GM13977 (cell line): ENCODE data around the gene SUMO2.
"Not testable (repeated sequence)": the region's sequence is repeated elsewhere in the genome, so short reads cannot be mapped to it uniquely, and the experiment has no call there.

ENCODE experiments used
- DNase-seq: peaks from one replicate; pipeline ENCODE4 v3.0.0; 2012; ENCODE audit warnings: low spot score
- CTCF ChIP-seq: IDR thresholded peaks from 2 replicates; pipeline ENCODE4 v1.5.1; 2012; ENCODE audit warnings: mild to moderate bottlenecking, control low read depth; ENCODE audit not compliant: insufficient read depth; ENCODE audit errors: extremely low read depth, missing control alignments
- in situ Hi-C: fragments of 300-500 bp; cut with MboI; formaldehyde crosslinking; loops from one replicate; pipeline ENCODE4 v1.12.0; 2022; ENCODE audit warnings: low sequenced_read_pairs, low pct_unique_long_range_greater_than_20kb, mixed read lengths, inconsistent platforms; ENCODE audit not compliant: unreplicated experiment

The SUMO2 gene

GRCh38 chr17:75174996-75175395, 7.8 kb downstream of the SUMO2 start:
- in situ Hi-C loops: loop anchor here (25.0 kb wide), 1 partner anchor 413 kb away; no protein-coding TSS in a partner anchor
- TF ChIP-seq CTCF: no peak
- no peak for DNase-seq

DNA sequence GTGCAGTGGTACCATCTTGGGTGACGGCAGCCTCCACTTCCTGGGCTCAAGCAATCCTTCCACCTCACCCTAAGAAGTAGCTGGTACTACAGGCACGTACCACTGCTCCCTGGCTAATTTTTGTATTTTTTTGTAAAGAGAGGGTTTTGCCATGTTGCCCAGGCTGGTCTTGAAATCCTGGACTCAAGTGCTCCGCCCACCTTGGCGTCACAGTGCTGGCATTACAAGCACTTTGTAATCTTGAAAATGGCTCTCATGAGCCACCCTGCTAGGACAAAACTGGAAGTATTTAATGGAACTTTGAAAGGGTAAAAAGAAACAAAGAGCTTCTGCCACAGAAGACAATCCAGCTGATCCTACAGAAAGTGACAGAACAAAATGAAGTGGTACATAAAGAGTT, 9.2 kb downstream of the SUMO2 start:
- in situ Hi-C loops: no loop called here
- TF ChIP-seq CTCF: no peak
- DNase-seq: no peak

DNA sequence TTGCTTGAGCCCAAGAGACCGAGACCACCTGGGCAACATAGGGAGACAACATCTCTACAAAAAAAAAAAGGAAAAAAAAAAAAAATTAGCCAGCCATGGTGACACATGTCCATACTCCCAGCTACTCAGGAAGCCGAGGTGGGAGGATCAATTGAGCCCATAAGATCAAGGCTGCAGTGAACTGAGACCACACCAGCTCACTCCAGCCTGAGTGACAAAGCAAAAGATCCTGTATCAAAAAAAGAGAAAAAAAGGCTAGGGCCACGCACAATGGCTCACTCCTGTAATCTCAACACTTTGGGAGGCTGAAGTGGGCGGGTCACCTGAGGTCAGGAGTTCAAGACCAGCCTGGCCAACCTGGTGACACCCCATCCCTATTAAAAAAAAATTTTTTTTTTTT, 13.8 kb downstream of the SUMO2 start:
- in situ Hi-C loops: no loop called here
- DNase-seq: no peak
- no peak for TF ChIP-seq CTCF

DNA sequence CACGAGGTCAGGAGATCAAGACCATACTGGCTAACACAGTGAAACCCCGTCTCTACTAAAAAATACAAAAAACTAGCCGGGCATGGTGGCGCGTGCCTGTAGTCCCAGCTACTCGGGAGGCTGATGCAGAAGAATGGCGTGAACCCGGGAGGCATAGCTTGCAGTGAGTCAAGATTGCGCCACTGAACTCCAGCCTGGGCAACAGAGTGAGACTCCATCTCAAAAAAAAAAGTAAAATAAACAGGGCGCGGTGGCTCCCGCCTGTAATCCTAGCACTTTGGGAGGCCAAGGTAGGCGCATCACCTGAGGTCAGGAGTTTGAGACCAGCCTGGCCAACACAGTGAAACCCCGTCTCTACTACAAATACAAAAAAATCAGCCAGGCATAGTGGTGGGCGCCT, 18.2 kb downstream of the SUMO2 start:
- in situ Hi-C loops, DNase-seq: not testable (repeated sequence)

- TF ChIP-seq CTCF: no peak
- in situ Hi-C loops: no loop called here
- DNase-seq: no peak
These were observed 19.7 kb downstream of the SUMO2 start for GRCh38 chr17:75163074-75163473.

DNA sequence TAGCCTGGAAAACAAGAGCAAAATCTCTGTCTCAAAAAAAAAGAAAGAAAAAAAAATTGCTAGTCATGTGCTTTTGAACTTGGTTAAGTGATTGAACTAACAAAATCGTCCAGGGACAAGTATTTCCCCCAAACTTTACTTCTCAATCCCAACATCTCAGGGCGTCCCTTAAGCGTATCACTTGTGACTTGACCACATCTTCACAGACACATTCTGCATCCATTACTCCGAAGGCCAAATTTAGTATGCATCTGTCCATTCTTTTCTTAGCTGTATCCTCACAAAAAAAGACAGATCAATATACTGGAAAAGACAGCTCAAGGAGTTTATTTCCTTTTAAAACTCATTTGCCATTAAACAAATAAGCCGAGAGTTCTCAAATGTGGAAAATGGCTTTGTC, 22.5 kb downstream of the SUMO2 start:
- DNase-seq: no peak
- no peak for TF ChIP-seq CTCF
- in situ Hi-C loops: no loop called here

GRCh38 chr17:75159196-75160031, 23.3 kb downstream of the SUMO2 start:
- in situ Hi-C loops: no loop called here
- TF ChIP-seq CTCF: no peak
- DNase-seq: no peak

- DNase-seq, in situ Hi-C loops: not testable (repeated sequence)
These were observed 24.3 kb downstream of the SUMO2 start for GRCh38 chr17:75158480-75158879.
